WTC11 (cell line): ENCODE results near the gene MXRA8. TPM values are rescaled to one million over a fixed set of nuclear protein-coding genes. Genes with fewer than 3 reads are reported as not detected.
A peak's percentile ranks its signal among the peaks of the same experiment; 100 is the strongest.

Source experiments
- ATAC-seq: fragments of 200-7000 bp; cut with Tn5 transposase; 2 replicates; pipeline ENCODE4 v1.10.0; 2021; ENCODE audit warnings: mild to moderate bottlenecking, moderate library complexity
- CTCF ChIA-PET: fragments of 300-600 bp; sonication (Branson Sonifier 250); formaldehyde crosslinking; loops from one replicate; lab custom pipeline; 2021; ENCODE audit warnings: antibody characterized with exemption; lab: Charles Lee
- POLR2A ChIA-PET: fragments of 350-600 bp; sonication (Branson Sonifier 250); formaldehyde crosslinking; loops from one replicate; lab custom pipeline; 2021; ENCODE audit warnings: antibody characterized with exemption; lab: Charles Lee
- DNase-seq: peaks from one replicate; pipeline ENCODE4 v3.0.0; 2021; ENCODE audit warnings: low spot score
- H3K27ac Mint-ChIP-seq: 2 replicates; pipeline ENCODE4 v1.8.0; 2021; ENCODE audit warnings: mixed read lengths
- H3K27me3 Mint-ChIP-seq: 2 replicates; pipeline ENCODE4 v1.8.0; 2021; ENCODE audit warnings: low read depth, mild to moderate bottlenecking, moderate library complexity, mixed read lengths
- H3K36me3 Mint-ChIP-seq: 2 replicates; pipeline ENCODE4 v1.8.0; 2021; ENCODE audit warnings: mixed read lengths
- H3K4me1 Mint-ChIP-seq: 2 replicates; pipeline ENCODE4 v1.8.0; 2022; ENCODE audit warnings: mixed read lengths
- H3K4me3 Mint-ChIP-seq: 2 replicates; pipeline ENCODE4 v1.8.0; 2021; ENCODE audit warnings: mild to moderate bottlenecking, moderate library complexity, mixed read lengths
- H3K9me3 Mint-ChIP-seq: 2 replicates; pipeline ENCODE4 v1.8.0; 2021; ENCODE audit warnings: mixed read lengths
- ARID4B ChIP-seq: sonication (generic); formaldehyde crosslinking; IDR thresholded peaks from 2 replicates; pipeline ENCODE4 v1.8.0; 2023; ENCODE audit warnings: missing genetic modification reagents, mild to moderate bottlenecking, borderline replicate concordance
- ATF3 ChIP-seq: sonication (generic); formaldehyde crosslinking; conservative IDR thresholded peaks from 2 replicates; pipeline ENCODE4 v1.8.1; 2022; ENCODE audit warnings: mild to moderate bottlenecking, missing genetic modification reagents
- CDX4 ChIP-seq: fragments of 250-450 bp; sonication (Bioruptor Pico); IDR thresholded peaks from 2 replicates; pipeline ENCODE4 v1.9.0; 2021; ENCODE audit warnings: moderate library complexity, mild to moderate bottlenecking, inconsistent platforms, borderline replicate concordance
- FOXK1 ChIP-seq: sonication (generic); formaldehyde crosslinking; IDR thresholded peaks from 2 replicates; pipeline ENCODE4 v1.8.0; 2022; ENCODE audit warnings: mild to moderate bottlenecking, moderate library complexity, missing genetic modification reagents
- FOXP4 ChIP-seq: sonication (generic); formaldehyde crosslinking; IDR thresholded peaks from 2 replicates; pipeline ENCODE4 v1.8.0; 2022; ENCODE audit warnings: mild to moderate bottlenecking, missing genetic modification reagents
- GRHL2 ChIP-seq: fragments of 250-450 bp; sonication (Bioruptor Pico); IDR thresholded peaks from 2 replicates; pipeline ENCODE4 v1.8.0; 2022; ENCODE audit warnings: mild to moderate bottlenecking, moderate library complexity; ENCODE audit not compliant: insufficient replicate concordance, severe bottlenecking
- JUN ChIP-seq: sonication (generic); formaldehyde crosslinking; IDR thresholded peaks from 2 replicates; pipeline ENCODE4 v1.8.0; 2023; ENCODE audit warnings: mild to moderate bottlenecking, missing genetic modification reagents
- PRRX2 ChIP-seq: fragments of 250-450 bp; sonication (Bioruptor Pico); IDR thresholded peaks from 2 replicates; pipeline ENCODE4 v1.8.0; 2021; ENCODE audit warnings: mild to moderate bottlenecking
- SOX15 ChIP-seq: fragments of 250-450 bp; sonication (Bioruptor Pico); IDR thresholded peaks from 2 replicates; pipeline ENCODE4 v1.9.0; 2021; ENCODE audit warnings: mild to moderate bottlenecking
- SP1 ChIP-seq: sonication (generic); formaldehyde crosslinking; conservative IDR thresholded peaks from 2 replicates; pipeline ENCODE4 v1.8.1; 2022; ENCODE audit warnings: missing genetic modification reagents
- STAT6 ChIP-seq: sonication (generic); formaldehyde crosslinking; conservative IDR thresholded peaks from 2 replicates; pipeline ENCODE4 v1.8.1; 2023; ENCODE audit warnings: mild to moderate bottlenecking, low read depth, missing genetic modification reagents, moderate library complexity
- ZNF121 ChIP-seq: sonication (generic); formaldehyde crosslinking; IDR thresholded peaks from 2 replicates; pipeline ENCODE4 v1.8.0; 2023; ENCODE audit warnings: missing genetic modification reagents
- ZNF532 ChIP-seq: fragments of 250-450 bp; sonication (Bioruptor Pico); IDR thresholded peaks from 2 replicates; pipeline ENCODE4 v1.9.0; 2021; ENCODE audit warnings: mild to moderate bottlenecking, borderline replicate concordance
- ZNF671 ChIP-seq: fragments of 250-450 bp; sonication (Bioruptor Pico); IDR thresholded peaks from 2 replicates; pipeline ENCODE4 v1.8.0; 2021; ENCODE audit warnings: mild to moderate bottlenecking
- ZSCAN18 ChIP-seq: fragments of 250-450 bp; sonication (Bioruptor Pico); IDR thresholded peaks from 2 replicates; pipeline ENCODE4 v2.1.2; 2022; ENCODE audit warnings: mild to moderate bottlenecking, moderate library complexity
- total RNA-seq: library from RNA; stranded (reverse); gene quantifications from 3 replicates; pipeline ENCODE4 v1.2.3, GENCODE V29; 2021

MXRA8 gene
- total RNA-seq, 1 experiment from 2014 or later: 6.7 TPM

- H3K9me3 Mint-ChIP-seq: no peaks in the 10 kb centered on the region
- ATAC-seq (no peak), DNase-seq (no peak)
- ChIA-PET POLR2A (interaction anchor here (0.6 kb wide), 1 partner anchor 132 kb away, joined by 5 read pairs; no protein-coding TSS in a partner anchor), CTCF (no interaction called here)
- TF ChIP-seq ZSCAN18 (CRISPR knock-in tag) (no peak), FOXK1 (no peak), ZNF121 (0 out of 2 replicates have a peak, but pooled peaks have one; percentile 15), GRHL2 (no peak), SP1 (CRISPR knock-in tag) (no peak), JUN (CRISPR knock-in tag) (no peak), ARID4B (CRISPR knock-in tag) (no peak), ZNF532 (no peak), CDX4 (CRISPR knock-in tag) (no peak), FOXP4 (CRISPR knock-in tag) (no peak), PRRX2 (CRISPR knock-in tag) (no peak), ATF3 (CRISPR knock-in tag) (0 out of 2 replicates have a peak, but pooled peaks have one; percentile 43), ZNF671 (CRISPR knock-in tag) (no peak), STAT6 (no peak), SOX15 (CRISPR knock-in tag) (no peak)
- peaks cover 11% of the 10 kb centered on the region for H3K36me3 Mint-ChIP-seq
- peak overlapping the region; percentile 50; the same call in 1 of the 2 replicates for H3K27ac Mint-ChIP-seq
- no peak overlapping the region for H3K4me3 Mint-ChIP-seq
- no peaks in the 10 kb centered on the region for H3K27me3 Mint-ChIP-seq
- H3K4me1 Mint-ChIP-seq: peaks cover 25% of the 10 kb centered on the region
Observed at GRCh38 chr1:1318777-1319645, 39.3 kb downstream of the MXRA8 start.
